Activated T-cell treated with anti-CD3 and anti-CD28 coated beads for 48 hours (primary cell): ENCODE results near the gene CHCHD6.

Experiments
- DNase-seq: peaks from one replicate; pipeline ENCODE4 v3.0.0-alpha.2; 2020; ENCODE audit warnings: low read depth

The CHCHD6 gene

GRCh38 chr3:126704494-126705214 is 614 bp downstream of the CHCHD6 start:
- no peak for DNase-seq

DNA sequence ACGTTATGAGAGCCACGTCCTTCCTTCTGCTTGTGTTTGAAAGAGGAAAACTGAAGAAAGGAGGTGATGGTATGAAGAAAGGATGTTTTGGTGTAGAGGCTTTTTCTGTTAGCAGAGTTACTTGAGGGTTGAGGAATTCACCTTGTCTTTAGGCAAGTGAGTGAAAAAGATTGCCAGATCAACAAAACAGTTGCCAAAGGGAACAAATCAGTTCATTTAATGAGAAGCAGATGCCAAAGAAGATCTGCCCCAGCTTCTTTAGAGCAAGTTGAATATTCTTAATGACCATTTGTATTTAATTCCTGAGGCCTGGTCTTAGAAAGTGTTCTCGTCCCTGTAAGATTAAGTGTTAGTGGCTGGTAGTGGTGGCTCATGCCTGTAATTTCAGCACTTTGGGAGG is 2.6 kb downstream of the CHCHD6 start:
- DNase-seq, result no peak

DNA sequence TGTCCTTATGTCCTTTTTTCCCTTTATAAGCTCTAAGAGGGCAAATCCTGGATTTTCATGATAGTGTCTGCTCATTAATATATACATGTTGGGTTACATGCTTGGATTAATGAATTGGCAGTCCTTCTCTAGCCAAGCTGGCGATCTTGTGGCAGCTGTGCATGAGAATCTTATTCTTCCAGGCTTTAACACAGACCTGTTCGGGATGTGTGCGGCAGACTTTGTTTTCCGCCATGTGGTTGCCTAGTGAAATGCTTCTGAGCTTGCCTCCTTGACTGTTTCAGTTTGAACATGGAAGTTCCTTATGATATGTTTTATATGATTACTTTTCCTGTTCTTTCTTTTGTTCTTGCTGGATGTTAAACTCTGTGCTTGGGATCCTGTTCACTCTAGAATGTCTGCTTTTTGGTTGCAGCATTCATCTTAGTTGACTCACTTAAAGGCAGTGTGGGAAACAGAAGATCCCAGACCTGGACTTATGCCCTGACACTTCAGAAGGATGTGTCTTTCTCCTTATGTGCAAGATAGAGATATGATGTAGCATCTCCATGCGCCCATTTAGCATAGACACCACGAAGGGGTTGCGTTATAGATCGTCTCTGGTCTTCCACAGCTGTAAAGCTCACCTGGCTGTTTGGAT is 7.2 kb downstream of the CHCHD6 start:
- DNase-seq, result no peak

DNA sequence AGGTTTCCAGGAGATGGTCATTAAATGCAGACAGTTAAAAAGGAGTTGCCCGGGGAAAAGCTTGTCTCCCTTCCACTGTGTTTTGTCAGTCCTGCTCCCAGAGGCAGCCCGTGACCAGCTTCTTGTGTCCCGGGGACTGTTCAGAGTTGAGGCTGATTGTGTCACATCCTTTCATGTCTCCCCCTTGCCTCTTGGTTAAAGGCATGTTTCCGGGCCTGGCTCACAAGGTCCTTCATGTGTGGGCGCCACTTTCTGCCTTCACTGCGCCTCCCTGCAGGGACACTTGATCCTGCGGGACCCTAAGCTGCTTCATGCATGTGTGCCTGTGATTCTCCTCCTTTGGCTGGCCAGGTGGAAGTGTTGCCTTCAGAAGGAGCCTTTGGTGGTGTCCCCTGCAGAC is 9.2 kb downstream of the CHCHD6 start:
- no peak for DNase-seq

- DNase-seq, result no peak
Measured at GRCh38 chr3:126714276-126714900, 10.3 kb downstream of the CHCHD6 start.

DNA sequence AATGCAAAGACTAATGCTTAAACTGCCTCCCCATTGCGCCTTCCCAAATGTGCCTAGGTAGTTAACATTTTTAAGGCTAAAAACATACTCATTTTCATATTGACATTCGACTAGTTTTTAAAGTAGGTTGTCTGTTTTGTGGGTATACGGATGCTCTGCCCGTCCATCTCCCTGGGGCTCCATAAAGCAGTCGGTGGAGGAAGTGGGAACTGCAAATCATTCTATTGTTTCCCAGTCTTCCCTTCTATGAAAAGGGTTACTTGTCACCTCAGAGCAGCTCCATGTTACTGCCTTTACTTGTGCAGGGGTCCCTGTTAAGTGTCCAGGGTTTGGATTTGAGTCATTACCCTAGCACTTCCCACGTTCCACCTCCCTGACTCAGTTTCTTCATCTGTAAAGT is 10.9 kb downstream of the CHCHD6 start:
- DNase-seq, result no peak

GRCh38 chr3:126715432-126715831 is 11.4 kb downstream of the CHCHD6 start:
- no peak for DNase-seq

- no peak for DNase-seq
Measured at GRCh38 chr3:126716057-126716456, 12.0 kb downstream of the CHCHD6 start.

DNA sequence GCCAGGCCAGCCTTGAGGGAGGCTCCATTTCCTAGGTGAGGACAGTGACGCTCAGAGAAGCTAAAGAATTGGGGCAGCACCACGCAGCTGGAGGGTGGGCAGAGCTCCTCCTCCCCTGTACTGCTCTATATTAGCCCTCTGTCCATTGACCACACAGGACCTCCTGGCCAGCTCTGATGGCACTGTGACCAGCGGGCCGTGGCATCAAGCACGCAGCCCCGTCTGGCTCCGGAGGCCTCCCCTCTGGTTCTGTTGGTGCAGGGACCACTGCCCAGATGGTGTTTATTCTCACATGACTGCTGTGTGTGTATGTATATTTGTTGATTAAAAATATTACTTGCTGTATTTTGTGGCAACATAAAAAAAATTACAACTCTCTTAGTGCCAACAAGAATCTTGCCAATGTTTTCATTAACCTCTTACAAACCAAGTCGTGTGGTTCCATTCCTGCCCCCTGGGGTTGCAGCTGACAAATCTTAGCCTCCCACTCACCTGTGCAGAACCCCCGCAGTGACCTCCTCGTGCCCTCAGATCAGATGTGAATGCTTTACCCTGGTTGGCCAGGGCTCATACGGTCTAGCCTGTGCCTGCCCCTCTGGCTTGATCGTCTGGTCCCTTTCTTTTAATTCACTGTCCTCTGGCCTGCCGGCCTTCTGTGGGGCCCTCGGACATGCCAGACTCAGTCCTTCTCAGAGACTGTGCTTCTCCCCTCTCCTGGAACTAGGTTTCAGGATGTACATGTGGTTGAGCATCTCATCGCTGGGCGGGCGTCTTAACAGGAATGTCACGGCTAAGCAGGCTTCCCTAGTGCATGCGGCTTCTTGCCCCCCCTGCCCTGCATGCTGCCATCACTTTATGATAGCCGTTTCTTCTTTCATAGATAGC is 14.8 kb downstream of the CHCHD6 start:
- DNase-seq, result no peak

- DNase-seq, result no peak
Measured at GRCh38 chr3:126720596-126720995, 16.6 kb downstream of the CHCHD6 start.

DNA sequence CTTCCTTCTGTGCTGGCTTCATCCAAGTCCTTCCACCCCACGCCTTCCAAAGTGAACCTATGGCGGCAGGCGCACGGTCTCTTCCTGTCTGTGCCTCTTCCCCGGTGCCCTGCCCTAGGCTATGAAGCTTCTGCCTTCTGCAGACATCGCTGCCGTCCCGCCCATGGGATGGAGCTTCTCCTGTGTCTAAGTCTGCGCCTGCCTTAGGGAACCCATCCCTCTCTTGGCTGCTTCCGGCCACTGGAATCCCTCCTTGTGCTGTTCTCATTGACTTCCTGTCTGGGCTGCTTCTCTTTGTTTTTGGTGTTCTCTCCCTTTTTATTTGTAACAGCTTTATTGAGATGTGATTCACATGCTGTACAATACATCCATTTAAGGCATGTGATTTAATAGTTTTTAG is 17.2 kb downstream of the CHCHD6 start:
- DNase-seq, result no peak

DNA sequence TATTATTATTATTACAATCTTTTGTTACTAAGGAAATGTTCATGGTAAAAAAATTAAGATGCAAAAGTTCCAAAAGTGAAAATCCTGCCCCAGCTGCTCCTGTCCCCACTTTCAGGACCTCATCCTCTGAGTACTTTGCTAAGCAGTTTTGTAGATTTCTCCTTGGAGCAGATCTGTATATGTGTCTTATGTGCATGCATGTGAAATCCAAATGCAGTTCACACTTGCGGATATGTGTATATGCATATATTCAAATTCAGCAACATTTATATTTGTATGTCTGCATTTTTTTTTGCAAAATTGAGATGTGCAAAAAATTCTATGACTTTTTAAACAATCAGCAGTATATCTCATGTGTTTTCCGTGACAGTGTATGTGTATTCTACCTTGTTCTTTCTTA is 19.2 kb downstream of the CHCHD6 start:
- DNase-seq, result no peak

DNA sequence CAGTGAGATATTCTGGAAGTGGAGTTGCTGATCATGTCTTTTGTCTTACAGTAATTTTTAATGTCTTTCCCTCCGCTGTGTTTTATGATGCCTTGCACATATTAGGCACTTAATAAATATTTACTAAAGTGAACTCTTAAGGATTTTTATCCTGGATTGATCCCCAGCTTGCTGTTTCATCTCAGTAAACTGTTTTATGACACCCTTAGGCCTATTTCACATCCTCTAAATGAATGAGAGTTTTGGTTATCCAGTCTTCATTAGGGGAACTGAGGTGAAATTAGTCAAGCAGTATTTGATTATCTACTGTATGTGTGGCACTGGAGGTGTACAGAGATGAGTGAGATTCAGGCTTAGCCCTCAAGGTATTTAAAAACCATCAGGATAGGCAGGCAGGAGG is 19.8 kb downstream of the CHCHD6 start:
- DNase-seq, result no peak

DNA sequence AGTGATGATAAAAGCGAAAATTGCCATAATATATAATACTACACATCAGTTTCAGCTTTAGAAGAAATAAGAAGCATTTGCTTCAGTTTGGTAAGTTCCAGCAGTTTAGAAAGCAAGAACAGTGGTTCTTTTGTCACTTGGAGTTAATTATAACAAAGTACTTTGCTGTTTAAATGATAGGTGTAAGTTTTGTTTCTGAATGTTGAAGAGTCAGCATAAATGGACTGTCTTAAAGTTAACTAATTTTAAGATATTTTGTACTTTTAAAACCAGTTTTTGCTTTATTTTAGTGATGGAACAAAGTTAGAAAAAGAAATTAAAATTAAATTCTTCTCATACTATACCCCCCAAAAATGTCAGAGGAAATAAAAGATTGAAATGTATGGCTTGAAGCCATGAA is 24.6 kb downstream of the CHCHD6 start:
- no peak for DNase-seq

DNA sequence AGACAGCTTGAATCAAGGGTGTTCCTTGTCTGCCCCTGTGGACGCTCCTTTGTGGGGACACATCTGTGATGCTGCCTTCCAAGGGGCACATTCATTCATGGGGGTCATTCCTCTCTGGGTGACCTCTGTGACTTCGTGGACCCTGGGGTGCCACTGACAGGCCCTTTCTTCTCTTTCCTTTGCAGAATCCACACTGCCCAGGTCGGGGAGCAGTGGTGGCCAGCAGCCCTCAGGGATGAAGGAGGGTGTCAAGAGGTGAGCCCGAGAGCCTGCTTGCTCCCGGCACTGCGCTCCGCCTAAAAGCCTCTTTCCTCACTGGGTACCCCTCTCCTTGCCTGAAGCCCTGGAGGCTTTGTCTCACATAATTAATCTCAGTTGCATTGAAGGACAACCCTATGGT is 26.3 kb downstream of the CHCHD6 start:
- no peak for DNase-seq

DNA sequence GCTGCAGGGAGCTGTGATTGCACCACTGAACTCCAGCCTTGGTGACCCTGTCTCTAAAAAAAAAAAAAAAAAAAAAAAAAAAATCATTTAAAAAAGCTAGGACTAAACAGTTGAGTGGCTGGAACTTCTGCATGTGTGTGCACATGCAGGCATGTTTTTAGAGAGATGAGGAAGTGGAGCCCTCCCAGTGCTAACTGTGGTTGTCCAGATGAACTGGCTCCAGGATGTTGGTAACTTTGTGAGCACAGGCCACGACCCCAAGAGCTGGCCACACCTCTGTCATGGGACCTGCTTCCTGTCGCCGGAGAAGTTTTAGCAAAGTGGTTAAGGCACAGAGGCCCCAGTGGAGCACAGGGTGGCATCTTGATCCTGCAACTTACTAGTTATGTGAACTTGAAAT is 27.0 kb downstream of the CHCHD6 start:
- no peak for DNase-seq

- no peak for DNase-seq
Measured at GRCh38 chr3:126732281-126733060, 28.4 kb downstream of the CHCHD6 start.

GRCh38 chr3:126733061-126733430 is 29.0 kb downstream of the CHCHD6 start:
- DNase-seq, result no peak

- no peak for DNase-seq
Measured at GRCh38 chr3:126734106-126734723, 30.2 kb downstream of the CHCHD6 start.

GRCh38 chr3:126737527-126737926 is 33.5 kb downstream of the CHCHD6 start:
- DNase-seq, result no peak

- no peak for DNase-seq
Measured at GRCh38 chr3:126742057-126742456, 38.0 kb downstream of the CHCHD6 start.
